ENCODE data around the gene MYLK. TPM values are rescaled to one million over a fixed set of nuclear protein-coding genes. Genes with fewer than 3 reads are reported as not detected.

Gene MYLK
- total and polyA plus RNA-seq, 9 of the 15 experiments (the other 6 are each of a cell fraction or from before 2014, with no cell fraction given), result 0.11 to 0.53 (median 0.18) TPM; not detected in 2

GRCh38 chr3:123622766-123623165 is 261.4 kb downstream of the MYLK start:
- ChIA-PET CTCF (ENCODE audit: low intra/inter-chr PET ratio) (interaction anchor here (0.7 kb wide), 1 partner anchor 61 kb away, joined by 3 read pairs; no protein-coding TSS in a partner anchor), POLR2A (no interaction called here)
- Histone ChIP-seq H3K27me3 (ENCODE audit: control insufficient read depth in 2 of 2, insufficient read depth in 2 of 2, low read length in 2 of 2) (peaks cover 0 to 5% of the 10 kb centered on the region in 2 experiments; a peak in 1 of 5 replicates), H3K27ac (ENCODE audit: extremely low read depth, low read depth, low read length) (no peak overlapping the region), H3K36me3 (ENCODE audit: control insufficient read depth, insufficient read depth, low read length) (no peaks in the 10 kb centered on the region), H3K9me3 (replicated peaks; ENCODE audit: control insufficient read depth, insufficient read depth, low read depth, low read length) (no peaks in the 10 kb centered on the region), H3K9me1 (ENCODE audit: control insufficient read depth, insufficient read depth, low read length) (no peaks in the 10 kb centered on the region), H3K9ac (ENCODE audit: insufficient read depth in 1 of 2, low read depth in 2 of 2, low read length in 2 of 2) (no peak overlapping the region), H2AFZ (ENCODE audit: low read depth, low read length) (no peak overlapping the region), H3K4me3 (no peak overlapping the region), H3K4me1 (replicated peaks in 1 of 2; ENCODE audit: control insufficient read depth in 2 of 2, insufficient read depth in 2 of 2, low read length in 2 of 2) (peaks cover 0 to 21% of the 10 kb centered on the region in 2 experiments; a peak in 4 of 5 replicates), H3K4me2 (ENCODE audit: insufficient read depth, low read length) (no peak overlapping the region), H4K20me1 (replicated peaks; ENCODE audit: control insufficient read depth, insufficient read depth, low read length) (peaks cover 4% of the 10 kb centered on the region), H3K79me2 (ENCODE audit: control insufficient read depth, insufficient read depth, low read length) (no peaks in the 10 kb centered on the region)
- BruUV-seq (replicated peaks), result no TSS peak
- no peak for TF ChIP-seq POLR3A (IDR thresholded peaks at IDR 0.05; ENCODE audit: borderline replicate concordance, extremely low read depth, insufficient read depth, insufficient read length)
- TF ChIP-seq ZNF644 (tag; IDR thresholded peaks at IDR 0.05; ENCODE audit: low read depth), result no peak
- TF ChIP-seq ZNF146 (CRISPR knock-in tag; IDR thresholded peaks at IDR 0.05; ENCODE audit: unreplicated experiment), result no peak
- intact Hi-C loops (cut with micrococcal nuclease) (no loop called here), in situ Hi-C loops (cut with MboI) (no loop called here)
- FAIRE-seq, result no peak
- WGBS (ENCODE audit: insufficient coverage, low coverage, missing lambda C conversion rate), result 10% methylated on average over 2 of the region's 2 CpGs
- no peak for DNase-seq (ENCODE audit: extremely low read depth in 1 of 4, low spot score in 3 of 4)
- no peak for ATAC-seq

- in situ Hi-C loops (cut with MboI) (no loop called here), intact Hi-C loops (cut with micrococcal nuclease) (no loop called here)
- H3K4me3 ChIP-seq, result no peak overlapping the region
- CTCF ChIA-PET (ENCODE audit: low intra/inter-chr PET ratio), result no interaction called here
- peaks cover 0 to 5% of the 10 kb centered on the region in 2 experiments; a peak in 1 of 5 replicates for H3K27me3 ChIP-seq (ENCODE audit: control insufficient read depth in 2 of 2, insufficient read depth in 2 of 2, low read length in 2 of 2)
- FAIRE-seq (no peak), DNase-seq (ENCODE audit: extremely low read depth in 1 of 4, low spot score in 3 of 4) (no peak), ATAC-seq (no peak)
- no peak overlapping the region for H2AFZ ChIP-seq (ENCODE audit: low read depth, low read length)
- H3K4me1 ChIP-seq (replicated peaks in 1 of 2; ENCODE audit: control insufficient read depth in 2 of 2, insufficient read depth in 2 of 2, low read length in 2 of 2), result peaks cover 0 to 24% of the 10 kb centered on the region in 2 experiments; a peak in 4 of 5 replicates
- H4K20me1 ChIP-seq (replicated peaks; ENCODE audit: control insufficient read depth, insufficient read depth, low read length), result peaks cover 4% of the 10 kb centered on the region
- H3K4me2 ChIP-seq (ENCODE audit: insufficient read depth, low read length), result no peak overlapping the region
- H3K9ac ChIP-seq (ENCODE audit: insufficient read depth in 1 of 2, low read depth in 2 of 2, low read length in 2 of 2), result no peak overlapping the region
- no peak overlapping the region for H3K27ac ChIP-seq (ENCODE audit: extremely low read depth, low read depth, low read length)
- no peaks in the 10 kb centered on the region for H3K9me3 ChIP-seq (replicated peaks; ENCODE audit: control insufficient read depth, insufficient read depth, low read depth, low read length)
- POLR2A ChIA-PET, result no interaction called here
- no peaks in the 10 kb centered on the region for H3K9me1 ChIP-seq (ENCODE audit: control insufficient read depth, insufficient read depth, low read length)
- no peaks in the 10 kb centered on the region for H3K79me2 ChIP-seq (ENCODE audit: control insufficient read depth, insufficient read depth, low read length)
- BruUV-seq (replicated peaks), result no TSS peak
- 49% methylated on average over 6 of the region's 7 CpGs for WGBS (ENCODE audit: insufficient coverage, low coverage, missing lambda C conversion rate)
- no peaks in the 10 kb centered on the region for H3K36me3 ChIP-seq (ENCODE audit: control insufficient read depth, insufficient read depth, low read length)
- no peak for TF ChIP-seq ZNF644 (tag; IDR thresholded peaks at IDR 0.05; ENCODE audit: low read depth)
- TF ChIP-seq KLF10 (CRISPR knock-in tag; IDR thresholded peaks at IDR 0.05), result no peak
- TF ChIP-seq, protein P1, sequence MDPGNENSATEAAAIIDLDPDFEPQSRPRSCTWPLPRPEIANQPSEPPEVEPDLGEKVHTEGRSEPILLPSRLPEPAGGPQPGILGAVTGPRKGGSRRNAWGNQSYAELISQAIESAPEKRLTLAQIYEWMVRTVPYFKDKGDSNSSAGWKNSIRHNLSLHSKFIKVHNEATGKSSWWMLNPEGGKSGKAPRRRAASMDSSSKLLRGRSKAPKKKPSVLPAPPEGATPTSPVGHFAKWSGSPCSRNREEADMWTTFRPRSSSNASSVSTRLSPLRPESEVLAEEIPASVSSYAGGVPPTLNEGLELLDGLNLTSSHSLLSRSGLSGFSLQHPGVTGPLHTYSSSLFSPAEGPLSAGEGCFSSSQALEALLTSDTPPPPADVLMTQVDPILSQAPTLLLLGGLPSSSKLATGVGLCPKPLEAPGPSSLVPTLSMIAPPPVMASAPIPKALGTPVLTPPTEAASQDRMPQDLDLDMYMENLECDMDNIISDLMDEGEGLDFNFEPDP (CRISPR knock-in tag; IDR thresholded peaks at IDR 0.05), result no peak
- no peak for TF ChIP-seq FOXJ2 (tag; IDR thresholded peaks at IDR 0.05)
- TF ChIP-seq ZNF76 (CRISPR knock-in tag; IDR thresholded peaks at IDR 0.05; ENCODE audit: borderline replicate concordance), result no peak
- no peak for TF ChIP-seq TCFL5 (CRISPR knock-in tag; conservative IDR thresholded peaks at IDR 0.05)
- TF ChIP-seq, protein P2, sequence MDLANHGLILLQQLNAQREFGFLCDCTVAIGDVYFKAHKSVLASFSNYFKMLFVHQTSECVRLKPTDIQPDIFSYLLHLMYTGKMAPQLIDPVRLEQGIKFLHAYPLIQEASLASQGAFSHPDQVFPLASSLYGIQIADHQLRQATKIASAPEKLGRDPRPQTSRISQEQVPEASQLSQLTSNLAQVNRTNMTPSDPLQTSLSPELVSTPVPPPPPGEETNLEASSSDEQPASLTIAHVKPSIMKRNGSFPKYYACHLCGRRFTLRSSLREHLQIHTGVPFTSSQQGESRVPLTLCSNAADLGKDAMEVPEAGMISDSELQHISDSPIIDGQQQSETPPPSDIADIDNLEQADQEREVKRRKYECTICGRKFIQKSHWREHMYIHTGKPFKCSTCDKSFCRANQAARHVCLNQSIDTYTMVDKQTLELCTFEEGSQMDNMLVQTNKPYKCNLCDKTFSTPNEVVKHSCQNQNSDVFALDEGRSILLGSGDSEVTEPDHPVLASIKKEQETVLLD (IDR thresholded peaks at IDR 0.05), result no peak
- TF ChIP-seq NRF1 (conservative IDR thresholded peaks at IDR 0.05 in 1 of 2, IDR thresholded peaks at IDR 0.05 in 1 of 2), result no peak
Measured at GRCh38 chr3:123621850-123622189, 262.3 kb downstream of the MYLK start.

All from K562 (cell line).